PC-9 (cell line): ENCODE measurements around the gene ASB13. TPM values are rescaled to one million over a fixed set of nuclear protein-coding genes. Genes with fewer than 3 reads are reported as not detected.

Source experiments
- BruUV-seq: library from RNA; stranded (reverse); fragments of 400-500 nt; replicated peaks from 2 replicates; lab custom pipeline; 2021; lab: Mats Ljungman, UMichigan
- CTCF ChIA-PET: fragments of 300-600 bp; sonication (Branson Sonifier 250); formaldehyde crosslinking; loops from one replicate; lab custom pipeline; 2022; ENCODE audit warnings: antibody characterized with exemption; lab: Charles Lee
- POLR2A ChIA-PET: fragments of 300-600 bp; sonication (Branson Sonifier 250); formaldehyde crosslinking; loops from one replicate; lab custom pipeline; 2022; ENCODE audit warnings: antibody characterized with exemption; ENCODE audit not compliant: unreplicated experiment; lab: Charles Lee
- DNase-seq, 2 experiments: peaks; one replicate each; pipeline versions ENCODE4 v3.0.0 to v3.0.0-alpha.2; 2015 to 2022; ENCODE audit warnings: mixed read lengths in 1 of 2
- H2AFZ ChIP-seq: fragments of 200-600 bp; sonication (generic); 2 replicates; pipeline ENCODE4 v1.8.1; 2017; ENCODE audit warnings: antibody characterized with exemption
- H3F3A ChIP-seq: fragments of 200-600 bp; sonication (generic); 2 replicates; pipeline ENCODE4 v1.8.1; 2017; ENCODE audit warnings: antibody characterized with exemption, mild to moderate bottlenecking, low read depth; ENCODE audit not compliant: insufficient read depth
- H3K27ac ChIP-seq: fragments of 200-600 bp; sonication (generic); 2 replicates; pipeline ENCODE4 v1.6.1; 2016; ENCODE audit warnings: mixed run types
- H3K27me3 ChIP-seq: fragments of 200-600 bp; sonication (generic); 2 replicates; pipeline ENCODE4 v1.6.1; 2016; ENCODE audit warnings: low read depth, mixed run types; ENCODE audit not compliant: insufficient read depth
- H3K36me3 ChIP-seq: fragments of 200-600 bp; sonication (generic); 2 replicates; pipeline ENCODE4 v1.6.1; 2016; ENCODE audit warnings: low read depth, mixed run types
- H3K4me1 ChIP-seq: fragments of 200-600 bp; sonication (generic); replicated peaks from 2 replicates; pipeline ENCODE4 v1.6.1; 2016; ENCODE audit warnings: mixed run types; ENCODE audit not compliant: insufficient read depth
- H3K4me2 ChIP-seq: fragments of 200-600 bp; sonication (generic); 2 replicates; pipeline ENCODE4 v1.6.1; 2017; ENCODE audit warnings: mixed run types
- H3K4me3 ChIP-seq: fragments of 200-600 bp; sonication (generic); 2 replicates; pipeline ENCODE4 v1.6.1; 2016; ENCODE audit warnings: mixed run types
- H3K79me2 ChIP-seq: fragments of 200-600 bp; sonication (generic); 2 replicates; pipeline ENCODE4 v1.6.1; 2017; ENCODE audit warnings: low read depth, mixed run types
- H3K9me2 ChIP-seq: fragments of 200-600 bp; sonication (generic); 2 replicates; pipeline ENCODE4 v1.8.1; 2017; ENCODE audit warnings: mild to moderate bottlenecking; ENCODE audit not compliant: insufficient read depth
- H3K9me3 ChIP-seq: fragments of 200-600 bp; sonication (generic); 2 replicates; pipeline ENCODE4 v1.8.1; 2016; ENCODE audit warnings: low read depth; ENCODE audit not compliant: insufficient read depth
- H4K20me1 ChIP-seq: fragments of 200-600 bp; sonication (generic); 2 replicates; pipeline ENCODE4 v1.8.1; 2017; ENCODE audit not compliant: insufficient read depth
- EZH2 ChIP-seq: fragments of 200-600 bp; sonication (generic); IDR thresholded peaks from 2 replicates; pipeline ENCODE4 v1.8.0; 2017; ENCODE audit warnings: antibody characterized with exemption, low read depth
- intact Hi-C: fragments of 100-400 bp; cut with micrococcal nuclease; formaldehyde crosslinking; loops from one replicate; pipeline ENCODE4 v1.10.0; 2022; ENCODE audit not compliant: unreplicated experiment
- total RNA-seq: library from RNA; stranded (reverse); gene quantifications from 2 replicates; pipeline ENCODE4 v1.2.3, GENCODE V29; 2021
- TF ChIP-seq, protein P1 (sequence below): fragments of 200-600 bp; sonication (generic); conservative IDR thresholded peaks from 2 replicates; pipeline ENCODE4 v1.6.1; 2017; ENCODE audit warnings: mixed run types, antibody characterized with exemption, mild to moderate bottlenecking, moderate library complexity

The ASB13 gene
- total RNA-seq, 1 experiment from 2014 or later: 22.2 TPM

DNA sequence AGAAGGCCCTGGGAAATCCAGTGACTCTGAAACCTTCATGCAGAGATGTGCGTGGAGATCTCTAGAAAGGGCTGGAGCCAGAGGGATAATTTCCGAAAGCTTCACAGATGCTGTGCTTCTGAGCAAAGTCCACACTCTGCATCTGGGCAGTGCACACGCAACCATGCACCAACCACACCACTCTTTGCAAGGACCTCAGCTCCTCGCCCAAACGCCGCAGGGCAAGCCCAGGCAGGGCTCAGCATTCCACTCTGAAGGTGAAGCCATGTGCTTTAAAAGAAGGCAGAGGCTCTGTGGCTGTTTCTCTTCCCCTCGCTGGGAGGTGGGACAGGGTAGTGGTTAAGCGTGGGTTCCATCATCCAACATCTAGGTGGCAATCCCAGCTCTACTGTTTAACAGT, 48.4 kb downstream of the ASB13 start:
- CTCF ChIA-PET: no interaction called here
- intact Hi-C loops: loop anchor here (10.0 kb wide), 1 partner anchor 633 kb away; no protein-coding TSS in a partner anchor

DNA sequence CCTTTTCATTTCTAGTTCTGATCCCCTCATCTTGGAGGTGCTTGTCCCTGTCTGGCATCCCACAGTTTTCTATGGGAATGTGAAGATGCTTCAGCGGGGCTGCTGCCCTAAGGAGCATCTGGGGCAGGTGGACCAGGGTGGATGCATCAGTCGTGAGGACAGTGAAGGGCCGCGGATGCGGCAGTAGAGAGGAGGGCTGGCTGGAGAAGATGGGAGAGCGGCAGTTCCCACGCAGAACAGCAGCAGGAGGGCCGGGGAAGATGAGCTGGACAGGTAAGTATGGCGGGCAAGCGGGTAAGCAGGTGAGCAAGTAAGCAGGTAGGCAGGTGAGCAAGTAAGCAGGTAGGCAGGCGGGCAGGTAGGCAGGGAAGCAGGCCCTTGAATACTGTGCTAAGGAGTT, 48.9 kb downstream of the ASB13 start:
- Histone ChIP-seq H3K36me3 (no peaks in the 10 kb centered on the region), H3K4me2 (no peak overlapping the region), H3K4me1 (peaks cover 28% of the 10 kb centered on the region), H3K9me3 (no peaks in the 10 kb centered on the region), H2AFZ (no peak overlapping the region), H4K20me1 (no peaks in the 10 kb centered on the region), H3K9me2 (no peaks in the 10 kb centered on the region), H3F3A (peaks cover 10% of the 10 kb centered on the region; the same call in 1 of the 2 replicates), H3K4me3 (no peak overlapping the region), H3K27me3 (no peaks in the 10 kb centered on the region), H3K79me2 (no peaks in the 10 kb centered on the region), H3K27ac (no peak overlapping the region)
- BruUV-seq: no TSS peak
- ChIA-PET POLR2A (no interaction called here), CTCF (no interaction called here)
- DNase-seq: no peak
- TF ChIP-seq EZH2: no peak
- TF ChIP-seq, protein P1, sequence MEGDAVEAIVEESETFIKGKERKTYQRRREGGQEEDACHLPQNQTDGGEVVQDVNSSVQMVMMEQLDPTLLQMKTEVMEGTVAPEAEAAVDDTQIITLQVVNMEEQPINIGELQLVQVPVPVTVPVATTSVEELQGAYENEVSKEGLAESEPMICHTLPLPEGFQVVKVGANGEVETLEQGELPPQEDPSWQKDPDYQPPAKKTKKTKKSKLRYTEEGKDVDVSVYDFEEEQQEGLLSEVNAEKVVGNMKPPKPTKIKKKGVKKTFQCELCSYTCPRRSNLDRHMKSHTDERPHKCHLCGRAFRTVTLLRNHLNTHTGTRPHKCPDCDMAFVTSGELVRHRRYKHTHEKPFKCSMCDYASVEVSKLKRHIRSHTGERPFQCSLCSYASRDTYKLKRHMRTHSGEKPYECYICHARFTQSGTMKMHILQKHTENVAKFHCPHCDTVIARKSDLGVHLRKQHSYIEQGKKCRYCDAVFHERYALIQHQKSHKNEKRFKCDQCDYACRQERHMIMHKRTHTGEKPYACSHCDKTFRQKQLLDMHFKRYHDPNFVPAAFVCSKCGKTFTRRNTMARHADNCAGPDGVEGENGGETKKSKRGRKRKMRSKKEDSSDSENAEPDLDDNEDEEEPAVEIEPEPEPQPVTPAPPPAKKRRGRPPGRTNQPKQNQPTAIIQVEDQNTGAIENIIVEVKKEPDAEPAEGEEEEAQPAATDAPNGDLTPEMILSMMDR: no peak
- intact Hi-C loops: loop anchor here (10.0 kb wide), 1 partner anchor 633 kb away; no protein-coding TSS in a partner anchor

More for the DNA sequence above, 48.4 kb downstream of the ASB13 start:
- no peaks in the 10 kb centered on the region for H4K20me1 ChIP-seq
- H3K27ac ChIP-seq: no peak overlapping the region
- H2AFZ ChIP-seq: no peak overlapping the region
- POLR2A ChIA-PET: no interaction called here
- H3K79me2 ChIP-seq: no peaks in the 10 kb centered on the region
- no peak for TF ChIP-seq EZH2
- TF ChIP-seq, protein P1: no peak
- BruUV-seq: no TSS peak
- no peak overlapping the region for H3K4me3 ChIP-seq
- H3F3A ChIP-seq: peaks cover 12% of the 10 kb centered on the region; the same call in 1 of the 2 replicates
- no peaks in the 10 kb centered on the region for H3K9me2 ChIP-seq
- DNase-seq: no peak
- no peaks in the 10 kb centered on the region for H3K27me3 ChIP-seq
- H3K4me1 ChIP-seq: peaks cover 28% of the 10 kb centered on the region
- no peaks in the 10 kb centered on the region for H3K36me3 ChIP-seq
- H3K9me3 ChIP-seq: no peaks in the 10 kb centered on the region
- no peak overlapping the region for H3K4me2 ChIP-seq

DNA sequence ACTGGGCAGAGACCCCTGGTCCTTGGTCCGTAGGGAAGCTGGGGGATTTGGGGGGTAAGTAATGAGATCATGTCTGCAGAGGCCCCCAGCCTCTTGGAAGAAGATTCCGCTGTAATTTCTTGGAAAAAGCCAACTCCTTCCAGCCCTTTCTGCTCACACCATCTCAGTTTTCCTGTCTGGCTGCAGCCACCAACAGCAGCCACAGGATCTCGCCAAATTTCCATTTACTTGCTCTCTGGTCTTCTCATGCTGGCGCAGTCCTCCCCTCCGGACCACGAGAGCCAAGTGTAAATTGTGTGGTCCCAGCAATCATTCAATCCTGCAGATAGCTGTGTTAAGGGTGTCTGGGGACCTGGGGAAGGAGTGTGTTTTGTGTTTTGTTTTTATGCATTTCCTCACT, 49.6 kb downstream of the ASB13 start:
- Histone ChIP-seq H3K4me2 (no peak overlapping the region), H3K79me2 (no peaks in the 10 kb centered on the region), H3F3A (peaks cover 14% of the 10 kb centered on the region; the same call in 1 of the 2 replicates), H3K4me1 (peaks cover 28% of the 10 kb centered on the region), H4K20me1 (no peaks in the 10 kb centered on the region), H3K4me3 (no peak overlapping the region), H3K9me2 (no peaks in the 10 kb centered on the region), H3K27ac (no peak overlapping the region), H3K9me3 (no peaks in the 10 kb centered on the region), H3K27me3 (no peaks in the 10 kb centered on the region), H2AFZ (no peak overlapping the region), H3K36me3 (no peaks in the 10 kb centered on the region)
- TF ChIP-seq, protein P1: no peak
- no peak for TF ChIP-seq EZH2
- no peak for DNase-seq
- BruUV-seq: no TSS peak
- POLR2A ChIA-PET: no interaction called here
- CTCF ChIA-PET: no interaction called here
- intact Hi-C loops: loop anchor here (10.0 kb wide), 1 partner anchor 632 kb away; no protein-coding TSS in a partner anchor
